Measurements from ENCODE around the gene U2AF2.

The U2AF2 gene

GRCh38 chr19:55620410-55621204 lies 34.2 kb upstream of the U2AF2 start:
- DNase-seq (ENCODE audit: low read depth) = no peak
- H3K4me3 ChIP-seq (ENCODE audit: low read depth, low read length) = no peak overlapping the region

GRCh38 chr19:55621205-55621672 lies 33.6 kb upstream of the U2AF2 start:
- H3K4me3 ChIP-seq (ENCODE audit: low read depth, low read length) = no peak overlapping the region
- DNase-seq (ENCODE audit: low read depth) = no peak

DNA sequence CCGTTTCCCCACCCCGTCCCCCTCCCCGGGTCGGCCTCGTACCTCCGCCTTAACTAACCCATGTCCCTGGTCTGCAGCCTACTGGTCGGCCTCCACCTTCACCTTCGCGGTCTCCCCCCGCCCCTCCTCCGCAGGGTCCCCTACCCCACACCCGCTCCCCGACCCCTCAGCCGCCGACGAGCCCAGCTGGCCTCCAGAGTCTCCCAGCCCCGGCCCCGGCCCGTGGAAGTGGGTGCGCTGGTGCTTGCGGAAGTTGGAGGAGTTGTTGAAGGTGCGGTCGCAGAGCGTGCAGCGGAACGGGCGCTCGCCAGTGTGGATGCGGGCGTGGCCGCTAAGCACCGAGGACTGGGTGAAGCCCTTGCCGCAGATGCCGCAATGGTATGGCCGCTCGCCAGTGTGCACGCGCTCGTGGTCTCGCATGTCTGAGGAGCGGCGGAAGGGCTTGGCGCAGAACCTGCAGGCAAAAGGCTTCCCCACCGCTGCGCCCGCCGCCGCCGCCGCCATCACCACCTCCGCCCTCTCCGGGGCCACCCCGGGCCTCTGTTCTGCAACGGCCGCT lies 33.1 kb upstream of the U2AF2 start:
- DNase-seq (ENCODE audit: low read depth) = no peak

DNA sequence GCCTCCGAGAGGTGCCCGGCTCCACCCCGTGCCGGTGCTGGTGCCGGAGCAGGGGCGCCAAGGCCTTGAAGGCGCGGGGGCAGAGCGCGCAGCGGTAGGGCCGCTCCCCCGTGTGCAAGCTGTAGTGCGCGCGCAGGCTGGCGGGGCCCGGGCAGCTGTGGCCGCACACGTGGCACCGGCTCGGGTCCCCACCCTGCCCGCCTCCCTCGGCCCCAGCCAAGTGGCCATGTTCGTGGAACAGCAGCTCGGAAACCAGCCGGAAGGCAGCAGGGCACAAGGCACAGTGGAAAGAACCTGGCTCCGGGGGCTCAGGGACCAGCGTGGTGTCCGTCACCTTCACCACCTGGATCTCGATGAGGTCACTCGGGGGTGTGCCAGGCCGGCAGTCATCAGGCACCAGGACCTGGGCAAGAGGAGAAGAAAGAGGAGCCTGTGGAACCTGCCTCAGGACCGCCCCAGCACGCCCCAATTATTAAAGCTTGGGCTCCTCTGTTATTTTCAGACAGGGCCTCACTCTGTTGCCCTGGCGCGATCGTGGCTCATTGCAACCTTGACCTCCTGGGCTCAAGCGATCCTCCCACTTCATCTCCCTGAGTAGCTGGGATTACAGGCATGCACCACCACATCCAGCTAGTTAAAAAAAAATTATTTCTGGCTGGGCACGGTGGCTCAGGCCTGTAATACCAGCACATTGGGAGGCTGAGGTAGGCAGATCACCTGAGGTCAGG lies 32.4 kb upstream of the U2AF2 start:
- no peak overlapping the region for H3K4me3 ChIP-seq (ENCODE audit: low read depth, low read length)
- DNase-seq (ENCODE audit: low read depth) = no peak

More for the DNA sequence above, 33.1 kb upstream of the U2AF2 start:
- H3K4me3 ChIP-seq (ENCODE audit: low read depth, low read length) = no peak overlapping the region

DNA sequence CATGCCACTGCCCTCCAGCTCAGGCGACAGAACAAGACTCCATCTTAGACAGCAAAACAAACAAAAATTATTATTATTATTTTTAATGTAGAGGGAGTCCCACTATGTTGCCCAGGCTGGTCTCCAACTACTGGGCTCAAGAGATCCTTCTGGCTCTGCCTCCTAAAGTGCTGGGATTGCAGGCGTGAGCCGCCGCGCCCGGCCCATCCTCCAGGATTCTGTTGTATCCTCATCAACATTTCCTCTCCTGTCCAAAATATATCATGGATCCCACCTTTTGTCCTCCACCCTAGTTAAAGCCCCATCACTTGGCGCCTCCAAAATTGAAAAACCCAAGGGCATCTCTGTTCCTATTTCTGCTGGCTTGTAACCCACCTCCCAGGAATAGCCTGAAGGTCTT lies 31.7 kb upstream of the U2AF2 start:
- H3K4me3 ChIP-seq (ENCODE audit: low read depth, low read length) = no peak overlapping the region
- no peak for DNase-seq (ENCODE audit: low read depth)

DNA sequence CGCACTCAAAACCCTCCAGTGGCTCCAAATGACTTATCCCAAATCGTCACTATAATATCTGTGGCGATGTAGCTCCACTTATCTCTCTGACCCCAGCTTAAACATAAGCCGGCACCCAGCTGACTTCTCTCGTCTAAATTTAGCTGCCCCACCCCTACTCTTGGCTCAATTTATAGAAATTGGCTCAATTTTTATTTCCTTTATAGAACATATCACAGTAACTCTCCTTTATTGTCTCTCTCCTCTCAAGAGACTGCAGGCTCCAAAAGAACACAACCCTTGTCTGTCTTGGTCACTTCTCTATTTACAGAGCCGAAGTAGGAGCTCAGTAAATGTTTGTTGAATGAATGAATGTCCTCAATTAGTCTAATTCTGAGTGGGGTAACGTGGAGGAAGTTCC lies 31.3 kb upstream of the U2AF2 start:
- no peak for DNase-seq (ENCODE audit: low read depth)
- H3K4me3 ChIP-seq (ENCODE audit: low read depth, low read length) = peak overlapping the region; percentile 34

DNA sequence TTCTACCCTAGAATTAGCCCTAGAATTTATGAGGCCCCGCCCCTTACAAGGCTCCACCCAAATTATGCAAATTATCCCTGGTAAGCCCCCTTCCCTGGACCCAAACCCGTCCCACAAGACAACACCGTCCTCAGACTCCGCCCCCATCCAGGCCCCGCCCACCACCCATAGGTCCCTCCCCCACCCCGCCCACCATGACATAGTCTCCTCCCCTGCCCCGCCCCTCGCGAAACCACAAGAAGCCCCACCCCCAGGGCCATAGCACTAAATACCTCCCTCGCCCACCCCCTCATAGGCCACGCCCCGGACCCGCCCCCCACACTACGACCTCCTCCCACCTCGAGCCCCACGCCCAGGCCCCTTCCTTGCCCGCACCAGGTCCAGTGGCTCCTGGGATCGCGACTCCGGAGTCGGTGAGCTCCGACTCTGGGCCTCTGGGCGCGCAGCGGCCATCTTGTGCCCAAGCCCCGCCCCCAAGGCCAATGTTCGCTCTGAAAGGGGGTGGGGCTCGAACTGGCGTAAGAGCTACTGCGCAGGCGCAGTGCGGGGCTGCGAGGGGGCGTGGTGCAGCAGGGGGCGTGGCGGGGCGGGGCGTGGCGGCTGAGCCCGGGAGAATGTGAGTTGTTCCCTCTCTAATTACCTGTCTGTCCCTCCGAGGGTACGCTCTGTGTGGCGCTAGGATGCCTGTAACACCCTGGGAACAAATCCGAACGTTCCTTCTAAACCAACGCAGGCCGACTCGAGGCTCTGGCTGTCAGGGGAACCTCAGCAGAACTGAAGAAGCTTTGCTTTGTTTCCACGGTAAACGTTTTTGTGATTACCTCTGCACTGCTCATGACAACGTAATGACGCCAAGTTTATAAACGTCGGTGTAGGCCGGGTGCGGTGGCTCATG lies 30.5 kb upstream of the U2AF2 start, which contains the start of gene ZNF784:
ZNF784 (minus strand) TSS at position 458 of the 895 bp plus-strand sequence; CDS start at position 453, 5 bp downstream.
- DNase-seq (ENCODE audit: low read depth) = peak; percentile 62
- H3K4me3 ChIP-seq (ENCODE audit: low read depth, low read length) = peak within 1 kb of the TSS; percentile 61

- no peak for DNase-seq (ENCODE audit: low read depth)
- peak overlapping the region; percentile 61 for H3K4me3 ChIP-seq (ENCODE audit: low read depth, low read length)
Observed at GRCh38 chr19:55625004-55625326, 29.9 kb upstream of the U2AF2 start.

DNA sequence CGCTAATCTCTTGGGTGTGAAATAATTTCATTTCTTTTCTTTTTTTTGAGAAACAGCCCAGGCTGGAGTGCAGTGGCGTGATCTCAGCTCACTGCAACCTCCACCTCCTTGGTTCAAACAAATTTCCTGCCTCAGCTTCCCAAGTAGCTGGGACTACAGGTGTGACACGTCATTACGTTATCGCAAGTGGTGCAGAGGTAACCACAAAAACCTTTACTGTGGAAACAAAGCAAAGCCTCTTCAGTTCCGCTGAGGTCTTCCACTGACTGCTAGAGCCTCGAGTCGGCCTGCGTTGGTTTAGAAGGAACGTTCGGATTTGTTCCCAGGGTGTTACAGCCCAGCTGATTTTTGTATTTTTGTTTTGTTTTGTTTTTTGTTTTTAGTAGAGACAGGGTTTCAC lies 28.5 kb upstream of the U2AF2 start:
- no peak overlapping the region for H3K4me3 ChIP-seq (ENCODE audit: low read depth, low read length)
- DNase-seq (ENCODE audit: low read depth) = no peak

DNA sequence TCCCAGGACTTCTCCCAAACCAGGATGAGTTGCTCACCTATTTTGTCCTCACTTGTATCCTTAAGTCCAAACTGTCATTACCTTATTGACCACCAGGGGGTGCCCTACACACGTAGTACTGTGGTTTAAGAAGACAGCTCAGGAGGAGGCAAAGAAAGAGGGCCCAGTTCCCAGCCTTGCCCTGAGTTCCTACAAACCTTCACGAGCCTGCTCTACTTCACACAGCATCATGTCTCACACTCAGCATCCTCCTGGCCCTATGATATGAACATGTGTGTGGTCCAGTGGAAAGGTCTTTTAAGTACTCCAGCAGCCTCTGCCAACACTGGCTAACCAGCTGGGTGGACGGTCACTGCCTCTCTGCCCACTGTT lies 22.4 kb upstream of the U2AF2 start:
- H3K4me3 ChIP-seq (ENCODE audit: low read depth, low read length) = no peak overlapping the region
- DNase-seq (ENCODE audit: low read depth) = peak; percentile 81

DNA sequence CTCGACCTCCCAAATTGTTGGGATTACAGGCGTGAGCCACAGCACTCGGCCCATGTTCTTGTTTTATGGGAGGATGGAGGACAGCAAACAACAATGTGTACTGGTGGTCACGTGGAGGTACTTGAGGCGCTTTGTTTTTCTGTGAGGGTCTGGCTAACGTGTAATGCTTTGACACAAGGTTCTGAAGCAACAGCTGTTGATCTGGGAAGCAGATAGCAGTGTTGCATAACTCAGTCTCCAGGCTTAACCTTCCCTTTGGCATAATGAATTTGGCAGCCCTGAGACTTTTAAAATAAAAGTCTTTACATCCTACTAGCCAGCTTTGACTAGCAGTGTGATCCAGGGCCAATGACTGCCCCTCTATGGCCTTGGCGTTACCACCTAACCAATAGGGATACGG lies 21.0 kb upstream of the U2AF2 start:
- no peak overlapping the region for H3K4me3 ChIP-seq (ENCODE audit: low read depth, low read length)
- DNase-seq (ENCODE audit: low read depth) = no peak

DNA sequence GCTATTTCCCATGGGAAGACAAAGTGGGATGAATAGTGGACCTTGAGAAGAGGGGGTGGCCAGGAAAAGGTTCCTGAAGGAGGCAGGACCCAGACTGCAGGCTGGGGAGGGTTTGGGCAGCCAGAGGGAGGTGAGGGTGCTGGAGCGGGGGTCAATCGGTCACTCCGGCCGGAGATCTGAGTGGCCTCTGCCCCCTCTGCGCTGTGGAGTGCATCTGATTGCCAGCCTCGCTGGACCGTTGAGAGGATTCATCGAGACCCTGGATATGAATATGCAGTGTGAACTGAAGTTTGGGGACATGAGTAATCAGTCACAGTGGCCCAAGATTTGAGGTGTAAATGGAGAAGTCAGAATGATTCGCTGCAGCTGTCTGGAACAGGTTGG lies 19.5 kb upstream of the U2AF2 start:
- DNase-seq (ENCODE audit: low read depth) = no peak
- peak overlapping the region; percentile 100 for H3K4me3 ChIP-seq (ENCODE audit: low read depth, low read length)

- peak overlapping the region; percentile 100 for H3K4me3 ChIP-seq (ENCODE audit: low read depth, low read length)
- no peak for DNase-seq (ENCODE audit: low read depth)
Observed at GRCh38 chr19:55635856-55636440, 18.9 kb upstream of the U2AF2 start.

- DNase-seq (ENCODE audit: low read depth) = no peak
- no peak overlapping the region for H3K4me3 ChIP-seq (ENCODE audit: low read depth, low read length)
Observed at GRCh38 chr19:55636723-55637122, 18.1 kb upstream of the U2AF2 start.

DNA sequence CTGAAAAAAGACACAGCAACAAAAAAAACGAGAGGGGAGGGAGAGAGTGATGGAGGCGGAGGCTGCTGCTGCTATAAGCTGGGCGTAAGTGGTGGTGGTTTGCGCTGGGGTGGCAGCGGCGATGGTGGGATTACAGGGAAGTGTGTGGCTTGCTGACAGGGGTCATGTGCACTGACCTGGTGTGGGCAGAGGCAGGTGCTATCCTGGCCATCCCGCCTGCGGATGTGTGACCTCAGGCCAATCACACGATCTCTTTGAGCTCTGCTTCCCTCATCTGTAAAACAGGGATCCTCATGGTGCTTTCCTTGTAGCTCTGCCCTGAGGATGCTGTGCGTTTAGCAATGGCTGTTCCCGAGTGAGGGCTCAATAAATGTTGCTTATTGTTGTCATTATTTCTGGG lies 17.3 kb upstream of the U2AF2 start:
- H3K4me3 ChIP-seq (ENCODE audit: low read depth, low read length) = no peak overlapping the region
- no peak for DNase-seq (ENCODE audit: low read depth)

GRCh38 chr19:55638864-55639359 lies 15.9 kb upstream of the U2AF2 start:
- no peak for DNase-seq (ENCODE audit: low read depth)
- H3K4me3 ChIP-seq (ENCODE audit: low read depth, low read length) = no peak overlapping the region

DNA sequence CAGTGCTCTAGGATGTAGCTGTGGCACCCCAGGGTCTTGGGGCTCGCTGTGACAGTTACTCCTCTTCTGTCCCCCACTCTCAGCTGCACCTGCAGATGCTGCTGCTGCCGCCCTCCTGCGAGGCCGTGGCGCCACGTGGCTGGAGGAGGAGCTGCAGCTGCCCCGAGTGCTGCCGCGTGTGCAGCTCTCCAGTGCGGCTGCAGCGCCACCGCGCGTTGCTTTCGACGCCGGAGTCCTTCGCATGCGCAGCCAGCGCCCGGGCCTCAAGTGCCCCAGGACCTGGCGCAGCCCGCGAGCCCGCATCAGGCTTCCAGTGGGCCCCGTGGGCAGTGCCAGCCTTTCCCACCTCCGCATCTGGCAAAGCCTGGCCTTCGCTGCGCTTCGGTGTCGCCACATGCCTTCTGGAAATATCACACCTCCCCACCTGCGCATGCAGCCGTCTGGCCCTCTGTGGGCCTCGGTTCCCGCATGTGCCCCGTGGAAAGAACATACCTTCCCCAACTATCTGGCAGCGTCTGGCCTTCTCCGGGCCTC lies 14.7 kb upstream of the U2AF2 start:
- peak overlapping the region; percentile 92 for H3K4me3 ChIP-seq (ENCODE audit: low read depth, low read length)
- DNase-seq (ENCODE audit: low read depth) = no peak

DNA sequence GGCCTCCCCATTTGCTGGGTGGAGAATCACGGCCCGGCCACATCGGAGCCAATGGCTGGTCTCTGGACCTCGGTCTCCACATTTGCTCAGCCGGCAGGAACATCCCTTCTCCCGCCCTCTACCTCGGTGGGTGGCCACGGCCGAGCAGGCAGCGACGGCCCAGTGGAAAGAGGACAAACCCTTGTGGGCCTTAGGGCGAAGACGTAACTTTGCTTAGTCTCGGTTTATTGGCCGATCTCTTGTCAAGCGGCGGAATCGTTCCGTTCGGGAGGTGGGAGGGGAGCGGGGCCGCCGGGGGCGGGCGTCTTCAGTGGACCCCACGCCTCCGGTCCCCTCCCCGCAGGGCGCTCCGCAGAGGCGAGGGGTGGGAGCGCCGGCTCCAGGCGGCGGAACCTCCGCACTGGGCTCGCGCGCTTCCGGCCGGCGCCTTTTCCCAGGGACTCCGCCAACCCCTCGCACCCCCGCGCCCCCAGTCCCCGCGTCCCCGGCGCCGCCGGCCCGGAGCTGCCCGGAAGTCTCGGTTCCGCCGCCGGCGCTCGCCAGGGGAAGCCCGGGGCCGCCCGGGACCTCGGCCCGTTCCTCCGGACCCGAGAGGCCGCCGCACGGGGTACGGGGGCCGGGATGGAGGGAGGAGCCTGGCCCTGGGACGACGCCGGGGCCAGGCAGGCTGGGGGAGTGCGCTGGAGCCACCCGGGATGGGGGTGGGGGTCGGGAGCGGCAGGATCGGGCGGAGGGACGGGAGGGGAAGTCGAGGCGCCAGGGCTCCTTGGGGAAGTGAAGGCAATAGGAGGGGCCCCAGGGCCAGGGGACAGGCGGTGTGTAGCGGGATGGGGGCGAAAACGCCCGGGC lies 14.0 kb upstream of the U2AF2 start, which contains the start of gene ZNF580:
ZNF580 (plus strand) TSS at position 426 of the 849 bp plus-strand sequence. CDS start 1,507 bp downstream, outside the sequence.
- DNase-seq (ENCODE audit: low read depth) = peak; percentile 59

More for the DNA sequence above, 14.0 kb upstream of the U2AF2 start, which contains the start of gene ZNF580:
- peak within 1 kb of the TSS; percentile 92 for H3K4me3 ChIP-seq (ENCODE audit: low read depth, low read length)

Measured in skeletal muscle cell (primary cell).